Measurements from ENCODE around the gene OLFM3. TPM values are rescaled to one million over a fixed set of nuclear protein-coding genes. Genes with fewer than 3 reads are reported as not detected.

OLFM3 gene
- total RNA-seq, 2 experiments from 2014 or later = not detected

DNA sequence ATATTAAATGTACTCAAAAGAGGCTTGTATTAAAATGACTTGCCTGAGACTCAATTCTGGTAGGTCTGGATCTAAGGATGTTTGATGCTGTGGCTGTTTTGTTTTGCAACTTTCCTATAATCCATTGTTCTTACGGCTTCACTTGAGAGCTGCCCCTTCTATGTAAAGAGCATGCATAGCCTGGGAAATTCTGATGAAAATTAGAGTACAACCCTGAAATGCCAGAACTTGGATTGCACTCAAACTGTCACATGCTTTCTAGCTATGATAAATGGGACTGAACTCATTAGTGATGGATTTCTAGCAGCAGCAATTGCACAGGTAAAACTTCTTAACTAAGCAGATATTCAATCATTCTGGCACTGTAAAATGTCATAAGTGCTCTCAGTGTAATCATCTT, 67.9 kb downstream of the OLFM3 start:
- no peaks in the 10 kb centered on the region for H3K27me3 ChIP-seq (ENCODE audit: control insufficient read depth in 1 of 2, insufficient read depth in 2 of 2, low read length in 2 of 2)
- Mint-ChIP-seq H3K9me3 (no peaks in the 10 kb centered on the region), H3K27me3 (no peaks in the 10 kb centered on the region), H3K27ac (no peak overlapping the region), H3K36me3 (ENCODE audit: low read depth) (no peaks in the 10 kb centered on the region), H3K4me1 (ENCODE audit: low read depth) (no peaks in the 10 kb centered on the region), H3K4me3 (no peak overlapping the region)
- intact Hi-C loops (cut with DNase I, micrococcal nuclease) = no loop called here
- no peaks in the 10 kb centered on the region for H3K36me3 ChIP-seq (ENCODE audit: insufficient read depth, low read length)
- DNase-seq (no peak), ATAC-seq (ENCODE audit: poor library complexity) (no peak)
- POLR2A ChIA-PET = no interaction called here
- H3K4me1 ChIP-seq (ENCODE audit: insufficient read depth, low read length) = no peaks in the 10 kb centered on the region
- no peak overlapping the region for H3K4me3 ChIP-seq (ENCODE audit: low read length)
- no peaks in the 10 kb centered on the region for H3K9me3 ChIP-seq (ENCODE audit: control insufficient read depth in 1 of 2, insufficient read depth in 1 of 2, low read length in 2 of 2)
- no peak overlapping the region for H3K27ac ChIP-seq (ENCODE audit: low read depth in 1 of 2, low read length in 2 of 2)
- CTCF ChIA-PET = no interaction called here
- TF ChIP-seq CTCF (IDR thresholded peaks at IDR 0.05) = no peak

GRCh38 chr1:101924700-101925099, 72.0 kb downstream of the OLFM3 start:
- Mint-ChIP-seq H3K27me3 (no peaks in the 10 kb centered on the region), H3K36me3 (ENCODE audit: low read depth) (no peaks in the 10 kb centered on the region), H3K4me3 (no peak overlapping the region), H3K27ac (no peak overlapping the region), H3K9me3 (no peaks in the 10 kb centered on the region), H3K4me1 (ENCODE audit: low read depth) (no peaks in the 10 kb centered on the region)
- no peaks in the 10 kb centered on the region for H3K27me3 ChIP-seq (ENCODE audit: control insufficient read depth in 1 of 2, insufficient read depth in 2 of 2, low read length in 2 of 2)
- DNase-seq (no peak), ATAC-seq (ENCODE audit: poor library complexity) (no peak)
- ChIA-PET CTCF (no interaction called here), POLR2A (no interaction called here)
- H3K9me3 ChIP-seq (ENCODE audit: control insufficient read depth in 1 of 2, insufficient read depth in 1 of 2, low read length in 2 of 2) = no peaks in the 10 kb centered on the region
- intact Hi-C loops (cut with DNase I, micrococcal nuclease) = no loop called here
- no peak overlapping the region for H3K27ac ChIP-seq (ENCODE audit: low read depth in 1 of 2, low read length in 2 of 2)
- TF ChIP-seq CTCF (IDR thresholded peaks at IDR 0.05) = no peak
- no peaks in the 10 kb centered on the region for H3K4me1 ChIP-seq (ENCODE audit: insufficient read depth, low read length)
- H3K36me3 ChIP-seq (ENCODE audit: insufficient read depth, low read length) = no peaks in the 10 kb centered on the region
- H3K4me3 ChIP-seq (ENCODE audit: low read length) = no peak overlapping the region

DNA sequence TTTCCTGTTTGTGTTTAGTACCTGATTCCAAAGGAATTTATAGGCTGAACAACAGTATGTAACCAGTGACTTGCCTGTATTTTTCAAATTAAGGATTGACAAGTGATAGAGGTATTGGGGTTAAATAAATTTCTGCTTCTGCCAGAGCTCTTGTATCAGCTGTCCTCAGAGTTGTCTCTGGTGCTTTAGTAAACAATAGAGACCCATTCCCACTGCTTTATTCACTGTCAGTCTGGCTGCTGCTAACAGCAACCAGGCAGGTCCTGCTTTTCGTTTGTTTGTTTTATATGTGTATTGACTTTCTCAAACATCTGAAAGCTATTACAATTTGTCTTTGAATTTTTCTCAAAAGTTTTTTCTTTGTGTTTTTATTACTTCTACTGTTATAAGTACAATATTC, 76.1 kb downstream of the OLFM3 start:
- no peaks in the 10 kb centered on the region for H3K4me1 Mint-ChIP-seq (ENCODE audit: low read depth)
- Histone ChIP-seq H3K27me3 (ENCODE audit: control insufficient read depth in 1 of 2, insufficient read depth in 2 of 2, low read length in 2 of 2) (no peaks in the 10 kb centered on the region), H3K4me1 (ENCODE audit: insufficient read depth, low read length) (no peaks in the 10 kb centered on the region), H3K4me3 (ENCODE audit: low read length) (no peak overlapping the region), H3K27ac (ENCODE audit: low read depth in 1 of 2, low read length in 2 of 2) (no peak overlapping the region), H3K9me3 (ENCODE audit: control insufficient read depth in 1 of 2, insufficient read depth in 1 of 2, low read length in 2 of 2) (no peaks in the 10 kb centered on the region), H3K36me3 (ENCODE audit: insufficient read depth, low read length) (no peaks in the 10 kb centered on the region)
- intact Hi-C loops (cut with DNase I, micrococcal nuclease) = no loop called here
- POLR2A ChIA-PET = no interaction called here
- H3K27ac Mint-ChIP-seq = no peak overlapping the region
- DNase-seq (no peak), ATAC-seq (ENCODE audit: poor library complexity) (no peak)
- H3K36me3 Mint-ChIP-seq (ENCODE audit: low read depth) = no peaks in the 10 kb centered on the region
- CTCF ChIA-PET = no interaction called here
- no peaks in the 10 kb centered on the region for H3K27me3 Mint-ChIP-seq
- no peaks in the 10 kb centered on the region for H3K9me3 Mint-ChIP-seq
- TF ChIP-seq CTCF (IDR thresholded peaks at IDR 0.05) = no peak
- no peak overlapping the region for H3K4me3 Mint-ChIP-seq
